BJ (cell line): Measurements from ENCODE around the gene ATP10D. TPM values are rescaled to one million over a fixed set of nuclear protein-coding genes. Genes with fewer than 3 reads are reported as not detected.
"Not testable (repeated sequence)": the region's sequence is repeated elsewhere in the genome, so short reads cannot be mapped to it uniquely, and the experiment has no call there.

Experiments used
- CTCF ChIA-PET: fragments of 350-600 bp; formaldehyde crosslinking; extraction: SDS; loops from one replicate; lab custom pipeline; 2021; ENCODE audit warnings: antibody characterized with exemption, inconsistent platforms; lab: Yijun Ruan, JAX
- POLR2A ChIA-PET: fragments of 300-600 bp; sonication (Branson Sonifier 250); formaldehyde crosslinking; extraction: SDS; loops from one replicate; lab custom pipeline; 2021; ENCODE audit warnings: antibody characterized with exemption; lab: Charles Lee
- DNase-seq: peaks from one replicate; pipeline ENCODE4 v3.0.0-alpha.2; 2011; ENCODE audit warnings: low read depth
- H3K27me3 ChIP-seq: 2 replicates; pipeline ENCODE4 v1.6.0; 2011; ENCODE audit warnings: low read length; ENCODE audit not compliant: control insufficient read depth, insufficient read depth
- H3K36me3 ChIP-seq: 2 replicates; pipeline ENCODE4 v1.5.1; 2011; ENCODE audit warnings: low read length; ENCODE audit not compliant: control insufficient read depth, insufficient read depth
- H3K4me3 ChIP-seq: 2 replicates; pipeline ENCODE4 v1.5.1; 2011; ENCODE audit warnings: low read depth, mild to moderate bottlenecking, control low read depth, low read length
- CTCF ChIP-seq: IDR thresholded peaks from 2 replicates; pipeline ENCODE4 v1.5.1; 2011; ENCODE audit warnings: low read depth, mild to moderate bottlenecking, control low read depth, inconsistent platforms, low read length, moderate library complexity; ENCODE audit not compliant: insufficient read depth
- polyA plus RNA-seq: library from polyadenylated mRNA; depleted of rRNA; stranded (reverse); fragments of >200 nt; gene quantifications from 2 replicates; pipeline ENCODE4 v1.2.3, GENCODE V29; 2011

ATP10D gene
- polyA plus RNA-seq, 1 experiment = 65.5 TPM

GRCh38 chr4:47486231-47486673 is 1.2 kb downstream of the ATP10D start:
- CTCF ChIA-PET = no interaction called here
- POLR2A ChIA-PET = no interaction called here
- no peaks in the 10 kb centered on the region for H3K27me3 ChIP-seq
- H3K4me3 ChIP-seq = peak overlapping the region; percentile 58
- TF ChIP-seq CTCF = no peak
- no peaks in the 10 kb centered on the region for H3K36me3 ChIP-seq
- DNase-seq = no peak

GRCh38 chr4:47486727-47487126 is 1.7 kb downstream of the ATP10D start:
- POLR2A ChIA-PET, H3K27me3 ChIP-seq, DNase-seq, H3K36me3 ChIP-seq, CTCF ChIA-PET: not testable (repeated sequence)
- peak overlapping the region; percentile 58 for H3K4me3 ChIP-seq

GRCh38 chr4:47488706-47489105 is 3.6 kb downstream of the ATP10D start:
- Histone ChIP-seq H3K27me3 (no peaks in the 10 kb centered on the region), H3K4me3 (no peak overlapping the region), H3K36me3 (no peaks in the 10 kb centered on the region)
- CTCF ChIA-PET = interaction anchor here (1.2 kb wide), 1 partner anchor 21 kb away, joined by 3 read pairs; no protein-coding TSS in a partner anchor
- no peak for DNase-seq
- POLR2A ChIA-PET = no interaction called here
- no peak for TF ChIP-seq CTCF

- POLR2A ChIA-PET = no interaction called here
- DNase-seq = no peak
- CTCF ChIA-PET = no interaction called here
- peak; percentile 42 for TF ChIP-seq CTCF
- Histone ChIP-seq H3K4me3 (no peak overlapping the region), H3K27me3 (no peaks in the 10 kb centered on the region), H3K36me3 (no peaks in the 10 kb centered on the region)
Observed at GRCh38 chr4:47490550-47490949, 5.5 kb downstream of the ATP10D start.

- no peak for TF ChIP-seq CTCF
- H3K4me3 ChIP-seq = no peak overlapping the region
- H3K27me3 ChIP-seq = no peaks in the 10 kb centered on the region
- POLR2A ChIA-PET = interaction anchor here (0.7 to 1.1 kb wide), 2 partner anchors 9 to 130 kb away, joined by 3 to 11 read pairs; partner anchors contain the start of gene ATP10D
- no peak for DNase-seq
- H3K36me3 ChIP-seq = no peaks in the 10 kb centered on the region
- CTCF ChIA-PET = interaction anchor here (1.0 to 2.2 kb wide), 2 partner anchors 16 to 71 kb away, joined by 3 to 9 read pairs; no protein-coding TSS in a partner anchor
Observed at GRCh38 chr4:47493238-47494123, 8.4 kb downstream of the ATP10D start.
